Fibroblast of mammary gland (primary cell): ENCODE measurements around the gene TBX6.

Experiments used
- DNase-seq: peaks from one replicate; pipeline ENCODE4 v3.0.0-alpha.2; 2010; ENCODE audit warnings: low read depth
- H3K4me3 ChIP-seq: 2 replicates; pipeline ENCODE4 v1.5.1; 2011; ENCODE audit warnings: low read depth, mild to moderate bottlenecking, low read length, moderate library complexity; ENCODE audit not compliant: control insufficient read depth
- CTCF ChIP-seq: conservative IDR thresholded peaks from 2 replicates; pipeline ENCODE4 v1.5.1; 2011; ENCODE audit warnings: low read depth, low read length, inconsistent platforms; ENCODE audit not compliant: control insufficient read depth, insufficient read depth

The TBX6 gene

GRCh38 chr16:30079480-30079879 is 12.2 kb downstream of the TBX6 start:
- no peak for DNase-seq
- no peak for TF ChIP-seq CTCF
- no peak overlapping the region for H3K4me3 ChIP-seq

GRCh38 chr16:30078744-30079143 is 13.0 kb downstream of the TBX6 start:
- H3K4me3 ChIP-seq, result no peak overlapping the region
- DNase-seq, result no peak
- no peak for TF ChIP-seq CTCF

GRCh38 chr16:30077656-30078055 is 14.1 kb downstream of the TBX6 start:
- H3K4me3 ChIP-seq, result no peak overlapping the region
- DNase-seq, result peak; percentile 51
- no peak for TF ChIP-seq CTCF

- H3K4me3 ChIP-seq, result peak overlapping the region; percentile 91
- DNase-seq, result no peak
- no peak for TF ChIP-seq CTCF
Measured at GRCh38 chr16:30076276-30076791, 15.4 kb downstream of the TBX6 start.

GRCh38 chr16:30075503-30076275 is 16.0 kb downstream of the TBX6 start, which contains the start of gene PPP4C:
PPP4C (plus strand) TSS chr16:30075994; CDS start chr16:30076378, 384 bp downstream.
- peak within 1 kb of the TSS; percentile 91 for H3K4me3 ChIP-seq
- DNase-seq, result peak; percentile 86
- no peak for TF ChIP-seq CTCF

GRCh38 chr16:30070490-30070889 is 21.2 kb downstream of the TBX6 start:
- no peak for DNase-seq
- no peak for TF ChIP-seq CTCF
- no peak overlapping the region for H3K4me3 ChIP-seq
